ENCODE measurements around the gene TRPC4AP. TPM values are rescaled to one million over a fixed set of nuclear protein-coding genes. Genes with fewer than 3 reads are reported as not detected.

TRPC4AP gene
- total and polyA plus RNA-seq, 10 of the 15 experiments (the other 5 are each of a cell fraction or from before 2014, with no cell fraction given): 1.1 to 61.7 (median 41.2) TPM

DNA sequence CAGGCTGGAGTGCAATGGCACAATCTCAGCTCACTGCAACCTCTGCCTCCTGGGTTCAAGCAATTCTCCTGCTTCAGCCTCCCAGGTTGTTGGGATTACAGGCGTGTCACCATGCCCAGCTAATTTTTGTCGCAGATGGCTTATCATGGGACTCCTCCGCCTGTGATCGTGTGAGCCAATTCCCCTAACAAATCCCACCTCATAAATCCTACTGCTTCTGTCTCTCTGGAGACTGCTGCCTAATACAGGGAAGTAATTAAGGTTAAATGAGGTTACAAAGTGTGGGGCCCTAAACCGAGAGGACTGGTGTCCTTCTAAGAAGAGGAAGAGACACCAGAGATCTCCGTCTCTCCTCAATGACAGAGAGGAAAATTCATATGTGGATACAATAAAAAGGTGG is 52.0 kb downstream of the TRPC4AP start (continued):
- TF ChIP-seq, protein P1, sequence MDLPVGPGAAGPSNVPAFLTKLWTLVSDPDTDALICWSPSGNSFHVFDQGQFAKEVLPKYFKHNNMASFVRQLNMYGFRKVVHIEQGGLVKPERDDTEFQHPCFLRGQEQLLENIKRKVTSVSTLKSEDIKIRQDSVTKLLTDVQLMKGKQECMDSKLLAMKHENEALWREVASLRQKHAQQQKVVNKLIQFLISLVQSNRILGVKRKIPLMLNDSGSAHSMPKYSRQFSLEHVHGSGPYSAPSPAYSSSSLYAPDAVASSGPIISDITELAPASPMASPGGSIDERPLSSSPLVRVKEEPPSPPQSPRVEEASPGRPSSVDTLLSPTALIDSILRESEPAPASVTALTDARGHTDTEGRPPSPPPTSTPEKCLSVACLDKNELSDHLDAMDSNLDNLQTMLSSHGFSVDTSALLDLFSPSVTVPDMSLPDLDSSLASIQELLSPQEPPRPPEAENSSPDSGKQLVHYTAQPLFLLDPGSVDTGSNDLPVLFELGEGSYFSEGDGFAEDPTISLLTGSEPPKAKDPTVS (IDR thresholded peaks at IDR 0.05; ENCODE audit: low read depth, low read length): no peak
- TF ChIP-seq KDM1A (IDR thresholded peaks at IDR 0.05; ENCODE audit: borderline replicate concordance) (no peak), POLR2AphosphoS2 (IDR thresholded peaks at IDR 0.05; ENCODE audit: low read depth, low read length) (no peak), RBBP5 (conservative IDR thresholded peaks at IDR 0.05) (no peak), BCLAF1 (IDR thresholded peaks at IDR 0.05) (no peak)

- ChIA-PET RAD21 (ENCODE audit: unreplicated experiment) (interaction anchor here (0.6 kb wide), 2 partner anchors 56 to 481 kb away, joined by 3 read pairs; no protein-coding TSS in a partner anchor), SMC1A (ENCODE audit: uncharacterized antibody, unreplicated experiment) (interaction anchor here (1.2 kb wide), 1 partner anchor 9 kb away, joined by 3 read pairs; no protein-coding TSS in a partner anchor), POLR2A (interaction anchor here (0.5 to 0.6 kb wide), 2 partner anchors 31 to 655 kb away, joined by 3 to 9 read pairs; no protein-coding TSS in a partner anchor), CTCF (interaction anchor here (0.5 to 1.3 kb wide), 6 partner anchors 30 to 752 kb away, joined by 3 to 6 read pairs (median 4); no protein-coding TSS in a partner anchor)
- no peak overlapping the region for H3K4me2 ChIP-seq (ENCODE audit: control insufficient read depth, insufficient read depth)
- no peak overlapping the region for H2AFZ ChIP-seq (ENCODE audit: control insufficient read depth, low read depth, low read length)
- no peak overlapping the region for H3K27ac ChIP-seq (ENCODE audit: control insufficient read depth, insufficient read depth)
- WGBS (ENCODE audit: insufficient coverage, insufficient replicate concordance, low lambda C conversion rate, missing lambda C conversion rate): 94% methylated on average over 9 of the region's 9 CpGs
- intact Hi-C loops (cut with micrococcal nuclease; ENCODE audit: unreplicated experiment): no loop called here
- H3K9me3 ChIP-seq (replicated peaks; ENCODE audit: control insufficient read depth, insufficient read depth, low read length): no peaks in the 10 kb centered on the region
- ATAC-seq: no peak
- no peak overlapping the region for H3K9ac ChIP-seq (ENCODE audit: control insufficient read depth, insufficient read depth, low read length)
- H3K27me3 ChIP-seq (replicated peaks in 1 of 2; ENCODE audit: control insufficient read depth in 2 of 2, insufficient read depth in 2 of 2, low read length in 1 of 2): no peaks in the 10 kb centered on the region
- TSS peak; percentile 38 for BruUV-seq (replicated peaks)
- no peak overlapping the region for H3K4me3 ChIP-seq
- no peaks in the 10 kb centered on the region for H3K79me2 ChIP-seq (ENCODE audit: control insufficient read depth, insufficient read depth, low read length)
- no peak for DNase-seq (ENCODE audit: low read depth, low spot score)
- no peaks in the 10 kb centered on the region for H3K4me1 ChIP-seq (ENCODE audit: control insufficient read depth, insufficient read depth, low read length)
- peaks cover 3 to 12% of the 10 kb centered on the region in 2 experiments for H3K36me3 ChIP-seq (ENCODE audit: control insufficient read depth in 2 of 2, insufficient read depth in 2 of 2, low read length in 1 of 2)
- in situ Hi-C loops (cut with MboI): no loop called here
- no peaks in the 10 kb centered on the region for H4K20me1 ChIP-seq (ENCODE audit: control insufficient read depth, insufficient read depth)
- FAIRE-seq: no peak
- TF ChIP-seq SMAD1 (IDR thresholded peaks at IDR 0.05; ENCODE audit: low read depth, partially characterized antibody) (no peak), ELK1 (IDR thresholded peaks at IDR 0.05; ENCODE audit: low read depth, low read length) (no peak), WRNIP1 (IDR thresholded peaks at IDR 0.05; ENCODE audit: borderline replicate concordance, low read depth, low read length) (no peak), IKZF1 (conservative IDR thresholded peaks at IDR 0.05) (no peak), HDAC2 (IDR thresholded peaks at IDR 0.05) (no peak), KAT2A (conservative IDR thresholded peaks at IDR 0.05; ENCODE audit: control insufficient read depth, low read depth, low read length) (no peak), ZSCAN29 (IDR thresholded peaks at IDR 0.05) (no peak)
Observed at GRCh38 chr20:35039846-35040489, 52.6 kb downstream of the TRPC4AP start.

Data from GM12878 (cell line).